NT2/D1 (cell line): ENCODE measurements around the gene TUBA4A.

Experiments used
- DNase-seq: peaks from one replicate; pipeline ENCODE4 v3.0.0-alpha.2; 2011; ENCODE audit warnings: low read depth, low spot score
- H3K27me3 ChIP-seq: 2 replicates; pipeline ENCODE4 v1.6.0; 2011; ENCODE audit warnings: mild to moderate bottlenecking; ENCODE audit not compliant: insufficient read length, insufficient read depth
- H3K36me3 ChIP-seq: 2 replicates; pipeline ENCODE4 v1.6.1; 2011; ENCODE audit warnings: mild to moderate bottlenecking, low read length, mixed read lengths; ENCODE audit not compliant: insufficient read depth, insufficient read length
- H3K4me1 ChIP-seq: 2 replicates; pipeline ENCODE4 v1.5.1; 2011; ENCODE audit not compliant: insufficient read depth, insufficient read length
- H3K4me3 ChIP-seq: 2 replicates; pipeline ENCODE4 v1.5.1; 2011; ENCODE audit warnings: low read depth; ENCODE audit not compliant: insufficient read length
- H3K9ac ChIP-seq: 2 replicates; pipeline ENCODE4 v1.6.0; 2011; ENCODE audit warnings: low read depth; ENCODE audit not compliant: insufficient read length
- H3K9me3 ChIP-seq: 2 replicates; pipeline ENCODE4 v1.5.1; 2011; ENCODE audit warnings: mild to moderate bottlenecking, low read length; ENCODE audit not compliant: insufficient read depth
- SUZ12 ChIP-seq: IDR thresholded peaks from 2 replicates; pipeline ENCODE4 v1.6.1; 2011; ENCODE audit not compliant: insufficient read length, insufficient read depth; ENCODE audit errors: extremely low read depth
- YY1 ChIP-seq: IDR thresholded peaks from 2 replicates; pipeline ENCODE4 v1.6.1; 2011; ENCODE audit not compliant: insufficient read length, insufficient read depth
- ZNF274 ChIP-seq: IDR thresholded peaks from 2 replicates; pipeline ENCODE4 v1.6.1; 2011; ENCODE audit warnings: mild to moderate bottlenecking, low read depth, low read length

TUBA4A gene

GRCh38 chr2:219244789-219245147, 8.9 kb downstream of the TUBA4A start:
- Histone ChIP-seq H3K9ac (peak overlapping the region; percentile 98), H3K27me3 (no peaks in the 10 kb centered on the region), H3K36me3 (peaks cover 39% of the 10 kb centered on the region), H3K4me3 (peak overlapping the region; percentile 97), H3K9me3 (no peaks in the 10 kb centered on the region), H3K4me1 (peaks cover 13% of the 10 kb centered on the region)
- TF ChIP-seq SUZ12 (no peak), YY1 (no peak), ZNF274 (no peak)
- DNase-seq, result no peak

GRCh38 chr2:219243291-219243761, 10.4 kb downstream of the TUBA4A start:
- Histone ChIP-seq H3K9me3 (no peaks in the 10 kb centered on the region), H3K4me3 (no peak overlapping the region), H3K36me3 (peaks cover 36% of the 10 kb centered on the region), H3K4me1 (peaks cover 4% of the 10 kb centered on the region), H3K9ac (no peak overlapping the region), H3K27me3 (no peaks in the 10 kb centered on the region)
- no peak for DNase-seq
- no peak for TF ChIP-seq ZNF274
- no peak for TF ChIP-seq SUZ12

- Histone ChIP-seq H3K9ac (no peak overlapping the region), H3K36me3 (peaks cover 77% of the 10 kb centered on the region), H3K9me3 (no peaks in the 10 kb centered on the region), H3K4me1 (no peaks in the 10 kb centered on the region), H3K27me3 (no peaks in the 10 kb centered on the region), H3K4me3 (no peak overlapping the region)
- DNase-seq, result no peak
- no peak for TF ChIP-seq ZNF274
- no peak for TF ChIP-seq YY1
- TF ChIP-seq SUZ12, result no peak
Observed at GRCh38 chr2:219234331-219234730, 19.4 kb downstream of the TUBA4A start.

GRCh38 chr2:219230059-219230540, 23.6 kb downstream of the TUBA4A start:
- H3K27me3 ChIP-seq, result no peaks in the 10 kb centered on the region
- H3K4me3 ChIP-seq, result peak overlapping the region; percentile 81
- DNase-seq, result no peak
- H3K9ac ChIP-seq, result peak overlapping the region; percentile 97
- no peaks in the 10 kb centered on the region for H3K9me3 ChIP-seq
- TF ChIP-seq YY1 (no peak), SUZ12 (no peak), ZNF274 (no peak)
- H3K4me1 ChIP-seq, result peaks cover 7% of the 10 kb centered on the region
- H3K36me3 ChIP-seq, result peaks cover 62% of the 10 kb centered on the region

GRCh38 chr2:219229305-219230058, 24.2 kb downstream of the TUBA4A start, which contains the start of the genes ANKZF1 and ATG9A:
TSS of gene ANKZF1 (plus strand) at chr2:219229806. CDS start at chr2:219230258, 452 bp downstream.
TSS of gene ATG9A (minus strand) at chr2:219229636. CDS start at chr2:219228024, 1,612 bp downstream.
- peak; percentile 99 for DNase-seq
- no peaks in the 10 kb centered on the region for H3K9me3 ChIP-seq
- H3K9ac ChIP-seq, result peak within 1 kb of the TSS; percentile 97
- H3K27me3 ChIP-seq, result no peaks in the 10 kb centered on the region
- peak within 1 kb of the TSS; percentile 81 for H3K4me3 ChIP-seq
- peaks cover 7% of the 10 kb centered on the region for H3K4me1 ChIP-seq
- TF ChIP-seq ZNF274 (no peak), SUZ12 (no peak), YY1 (no peak)
- H3K36me3 ChIP-seq, result peaks cover 62% of the 10 kb centered on the region

GRCh38 chr2:219228911-219229304, 24.8 kb downstream of the TUBA4A start:
- H3K4me3 ChIP-seq, result peak overlapping the region; percentile 81
- no peak for DNase-seq
- H3K9me3 ChIP-seq, result no peaks in the 10 kb centered on the region
- TF ChIP-seq ZNF274 (no peak), SUZ12 (no peak), YY1 (no peak)
- H3K9ac ChIP-seq, result peak overlapping the region; percentile 97
- peaks cover 7% of the 10 kb centered on the region for H3K4me1 ChIP-seq
- no peaks in the 10 kb centered on the region for H3K27me3 ChIP-seq
- peaks cover 62% of the 10 kb centered on the region for H3K36me3 ChIP-seq

GRCh38 chr2:219228041-219228910, 25.4 kb downstream of the TUBA4A start:
- Histone ChIP-seq H3K9me3 (no peaks in the 10 kb centered on the region), H3K4me1 (peaks cover 7% of the 10 kb centered on the region), H3K27me3 (no peaks in the 10 kb centered on the region), H3K36me3 (peaks cover 62% of the 10 kb centered on the region), H3K4me3 (peak overlapping the region; percentile 81), H3K9ac (peak overlapping the region; percentile 97)
- no peak for DNase-seq
- TF ChIP-seq YY1 (no peak), SUZ12 (no peak), ZNF274 (no peak)
